Liver (tissue), 9 donors: Measurements from ENCODE around the gene RAP1GAP2. TPM values are rescaled to one million over a fixed set of nuclear protein-coding genes. Genes with fewer than 3 reads are reported as not detected.
"Not testable (repeated sequence)": the region's sequence is repeated elsewhere in the genome, so short reads cannot be mapped to it uniquely, and the experiment has no call there.

Experiments used
- DNase-seq: peaks from one replicate; pipeline ENCODE4 v3.0.0-alpha.2; 2017; ENCODE audit warnings: low spot score
- H3K27ac ChIP-seq, 2 donors: one replicate each; pipeline ENCODE4 v1.7.0; 2013; ENCODE audit warnings: inconsistent platforms in 2 of 2, low read length in 2 of 2, control low read depth in 1 of 2, low read depth in 1 of 2, mild to moderate bottlenecking in 1 of 2
- H3K27me3 ChIP-seq, 4 donors: one replicate each; pipeline versions ENCODE4 v1.6.1 to v1.7.0; 2013; ENCODE audit warnings: low read length in 3 of 4, inconsistent platforms in 1 of 4, mild to moderate bottlenecking in 1 of 4, moderate library complexity in 1 of 4; ENCODE audit not compliant: control insufficient read depth in 4 of 4, insufficient read depth in 4 of 4
- H3K36me3 ChIP-seq, 4 donors: one replicate each; pipeline versions ENCODE4 v1.6.1 to v1.7.0; 2013; ENCODE audit warnings: low read length in 3 of 4, mild to moderate bottlenecking in 3 of 4, low read depth in 1 of 4, moderate library complexity in 1 of 4; ENCODE audit not compliant: control insufficient read depth in 4 of 4, insufficient read depth in 3 of 4
- H3K4me1 ChIP-seq, 4 donors: one replicate each; pipeline versions ENCODE4 v1.6.1 to v1.7.0; 2013; ENCODE audit warnings: low read length in 3 of 4, mild to moderate bottlenecking in 3 of 4, moderate library complexity in 1 of 4; ENCODE audit not compliant: control insufficient read depth in 4 of 4, insufficient read depth in 4 of 4
- H3K4me3 ChIP-seq, 3 donors: one replicate each; pipeline versions ENCODE4 v1.6.1 to v1.7.0; 2013; ENCODE audit warnings: low read length in 3 of 3, control low read depth in 1 of 3, low read depth in 1 of 3, mild to moderate bottlenecking in 1 of 3
- H3K9ac ChIP-seq, 2 donors: one replicate each; pipeline ENCODE4 v1.7.0; 2013; ENCODE audit warnings: low read length in 2 of 2, mild to moderate bottlenecking in 2 of 2, moderate library complexity in 2 of 2, control low read depth in 1 of 2, low read depth in 1 of 2
- H3K9me3 ChIP-seq, 4 donors: one replicate each; pipeline versions ENCODE4 v1.6.1 to v1.7.0; 2013; ENCODE audit warnings: low read length in 3 of 4; ENCODE audit not compliant: control insufficient read depth in 4 of 4
- ATF3 ChIP-seq: IDR thresholded peaks from 2 replicates; pipeline ENCODE4 v1.6.1; 2016; ENCODE audit warnings: antibody characterized with exemption
- CTCF ChIP-seq: fragments of 150-350 bp; IDR thresholded peaks from 2 replicates; pipeline ENCODE4 v1.5.1; 2017; ENCODE audit warnings: improper control_type of control experiment, low read depth, low read length; ENCODE audit not compliant: missing input control
- FOXA2 ChIP-seq: IDR thresholded peaks from 2 replicates; pipeline ENCODE4 v1.6.1; 2016; ENCODE audit warnings: antibody characterized with exemption
- HNF4A ChIP-seq, 2 donors: conservative IDR thresholded peaks; 2 replicates each; pipeline ENCODE4 v1.6.1; 2016; ENCODE audit warnings: antibody characterized with exemption in 2 of 2, mild to moderate bottlenecking in 2 of 2
- RAD21 ChIP-seq, 2 donors: IDR thresholded peaks; 2 replicates each; pipeline ENCODE4 v1.6.1; 2016; ENCODE audit warnings: antibody characterized with exemption in 2 of 2, mild to moderate bottlenecking in 2 of 2
- REST ChIP-seq: IDR thresholded peaks from 2 replicates; pipeline ENCODE4 v1.6.1; 2016; ENCODE audit warnings: antibody characterized with exemption, mild to moderate bottlenecking
- RXRA ChIP-seq, 2 donors: IDR thresholded peaks; 2 replicates each; pipeline ENCODE4 v1.6.1; 2017 to 2018; ENCODE audit warnings: antibody characterized with exemption in 2 of 2, mild to moderate bottlenecking in 1 of 2
- YY1 ChIP-seq: IDR thresholded peaks from 2 replicates; pipeline ENCODE4 v1.6.1; 2016; ENCODE audit warnings: antibody characterized with exemption, mild to moderate bottlenecking
- ZBTB33 ChIP-seq: IDR thresholded peaks from 2 replicates; pipeline ENCODE4 v1.6.1; 2016; ENCODE audit warnings: antibody characterized with exemption
- WGBS: extraction: QIAGEN DNeasy Blood & Tissue Kit; methylation state at CpG from one replicate; pipeline ENCODE4 v1.1.7; 2013; 5-methylcytosine and 5-hydroxymethylcytosine counted together
- polyA plus RNA-seq, 2 donors: library from polyadenylated mRNA; stranded (reverse) in 1 of 2; unstranded in 1 of 2; fragments of 200-250 nt in 1 of 2; fragments of >200 nt in 1 of 2; fragmentation: Nextera tagmentation in 1 of 2; extraction: Ambion mirVana in 1 of 2; gene quantifications; one replicate each; pipeline versions ENCODE4 v1.2.1 to v1.2.3, GENCODE V29; 2013 to 2015
- total RNA-seq, 2 donors: library from RNA; depleted of rRNA; stranded (reverse); fragments of >200 nt; gene quantifications; one replicate each; pipeline ENCODE4 v1.2.3, GENCODE V29; 2014
- donor health status: healthy.
- donor health status: healthy.
- donor health status: healthy.
- donor health status: healthy.
- donor health status: healthy.

RAP1GAP2 gene
- total and polyA plus RNA-seq, 4 donors, result 0.56 to 1.7 (median 1.1) TPM

- TF ChIP-seq ZBTB33, result no peak
- TF ChIP-seq ATF3, result no peak
- no peak for TF ChIP-seq RXRA (IDR thresholded peaks at IDR 0.05)
- TF ChIP-seq FOXA2, result no peak
- no peak for TF ChIP-seq HNF4A (conservative IDR thresholded peaks at IDR 0.05)
Measured at GRCh38 chr17:2784864-2785263, 11.4 kb upstream of the RAP1GAP2 start (continued).

- H3K27ac ChIP-seq, H3K4me1 ChIP-seq, H3K4me3 ChIP-seq, H3K27me3 ChIP-seq, DNase-seq, H3K36me3 ChIP-seq, H3K9me3 ChIP-seq, H3K9ac ChIP-seq: not testable (repeated sequence)
- WGBS, result 85% methylated on average over 12 of the region's 12 CpGs
Measured at GRCh38 chr17:2785376-2785775, 10.9 kb upstream of the RAP1GAP2 start.

- DNase-seq, result peak; percentile 91
- Histone ChIP-seq H3K27ac (no peak overlapping the region), H3K4me3 (no peak overlapping the region), H3K4me1 (no peaks in the 10 kb centered on the region), H3K36me3 (no peaks in the 10 kb centered on the region), H3K9ac (no peak overlapping the region), H3K9me3 (no peaks in the 10 kb centered on the region), H3K27me3 (peaks cover 0 to 4% (median 0%) of the 10 kb centered on the region in 4 donors)
- TF ChIP-seq ZBTB33, result no peak
- TF ChIP-seq RAD21 (IDR thresholded peaks at IDR 0.05), result peak; percentile 62 to 76
- peak; percentile 48 for TF ChIP-seq YY1
- peak; percentile 44 for TF ChIP-seq CTCF
- no peak for TF ChIP-seq REST
- WGBS, result 43% methylated on average over 21 of the region's 21 CpGs
Measured at GRCh38 chr17:2786176-2786881, 9.9 kb upstream of the RAP1GAP2 start.
